Neural crest cell (in vitro differentiated cells): ENCODE results near the gene HPS6. TPM values are rescaled to one million over a fixed set of nuclear protein-coding genes. Genes with fewer than 3 reads are reported as not detected.
A peak's percentile ranks its signal among the peaks of the same experiment; 100 is the strongest.

Source experiments
- DNase-seq: peaks from one replicate; pipeline ENCODE4 v3.0.0; 2021; ENCODE audit warnings: low read depth, mixed read lengths, low spot score
- H3K27ac Mint-ChIP-seq: one replicate; pipeline ENCODE4 v1.8.0; 2021; ENCODE audit warnings: mild to moderate bottlenecking, mixed read lengths; ENCODE audit not compliant: unreplicated experiment
- H3K27me3 Mint-ChIP-seq: 2 replicates; pipeline ENCODE4 v1.8.0; 2021; ENCODE audit warnings: low read depth, mild to moderate bottlenecking, mixed read lengths
- H3K36me3 Mint-ChIP-seq: 2 replicates; pipeline ENCODE4 v1.8.0; 2021; ENCODE audit warnings: low read depth, mild to moderate bottlenecking, mixed read lengths
- H3K4me1 Mint-ChIP-seq: 2 replicates; pipeline ENCODE4 v1.8.0; 2021; ENCODE audit warnings: mixed read lengths
- H3K4me3 Mint-ChIP-seq: one replicate; pipeline ENCODE4 v1.8.0; 2021; ENCODE audit warnings: mild to moderate bottlenecking, mixed read lengths
- H3K9me3 Mint-ChIP-seq: 2 replicates; pipeline ENCODE4 v1.8.0; 2021; ENCODE audit warnings: mixed read lengths
- CTCF ChIP-seq: fragments of 200-600 bp; sonication (generic); conservative IDR thresholded peaks from 2 replicates; pipeline ENCODE4 v1.5.0; 2021; ENCODE audit warnings: antibody characterized with exemption, mild to moderate bottlenecking
- total RNA-seq: library from RNA; stranded (reverse); gene quantifications from 2 replicates; pipeline ENCODE4 v1.2.1, GENCODE V29; 2021

HPS6 gene
- total RNA-seq, 1 donor from 2014 or later: 18.9 TPM

GRCh38 chr10:102065561-102066398 is 631 bp downstream of the HPS6 start:
- Mint-ChIP-seq H3K4me1 (peaks cover 16% of the 10 kb centered on the region), H3K27me3 (peaks cover 17% of the 10 kb centered on the region), H3K36me3 (no peaks in the 10 kb centered on the region), H3K27ac (no peak overlapping the region), H3K4me3 (peak overlapping the region; percentile 88), H3K9me3 (no peaks in the 10 kb centered on the region)
- TF ChIP-seq CTCF: no peak
- DNase-seq: peak; percentile 35

GRCh38 chr10:102066399-102067088 is 1.4 kb downstream of the HPS6 start:
- peaks cover 17% of the 10 kb centered on the region for H3K27me3 Mint-ChIP-seq
- no peaks in the 10 kb centered on the region for H3K36me3 Mint-ChIP-seq
- no peak overlapping the region for H3K27ac Mint-ChIP-seq
- no peaks in the 10 kb centered on the region for H3K9me3 Mint-ChIP-seq
- TF ChIP-seq CTCF: no peak
- peak overlapping the region; percentile 88 for H3K4me3 Mint-ChIP-seq
- peaks cover 16% of the 10 kb centered on the region for H3K4me1 Mint-ChIP-seq
- DNase-seq: no peak

- no peak overlapping the region for H3K27ac Mint-ChIP-seq
- H3K36me3 Mint-ChIP-seq: no peaks in the 10 kb centered on the region
- peaks cover 19% of the 10 kb centered on the region for H3K4me1 Mint-ChIP-seq
- H3K4me3 Mint-ChIP-seq: peak overlapping the region; percentile 77
- H3K9me3 Mint-ChIP-seq: no peaks in the 10 kb centered on the region
- no peak for TF ChIP-seq CTCF
- no peak for DNase-seq
- H3K27me3 Mint-ChIP-seq: peaks cover 17% of the 10 kb centered on the region
Observed at GRCh38 chr10:102067091-102067916, 2.2 kb downstream of the HPS6 start.

- no peak for DNase-seq
- Mint-ChIP-seq H3K36me3 (no peaks in the 10 kb centered on the region), H3K27ac (no peak overlapping the region), H3K27me3 (peaks cover 9% of the 10 kb centered on the region), H3K4me3 (peak overlapping the region; percentile 77), H3K9me3 (no peaks in the 10 kb centered on the region), H3K4me1 (peaks cover 19% of the 10 kb centered on the region)
- TF ChIP-seq CTCF: no peak
Observed at GRCh38 chr10:102068216-102068615, 3.1 kb downstream of the HPS6 start.

GRCh38 chr10:102069071-102069470 is 3.9 kb downstream of the HPS6 start:
- H3K9me3 Mint-ChIP-seq: no peaks in the 10 kb centered on the region
- peaks cover 16% of the 10 kb centered on the region for H3K4me1 Mint-ChIP-seq
- H3K4me3 Mint-ChIP-seq: no peak overlapping the region
- peaks cover 7% of the 10 kb centered on the region for H3K27me3 Mint-ChIP-seq
- H3K36me3 Mint-ChIP-seq: no peaks in the 10 kb centered on the region
- no peak overlapping the region for H3K27ac Mint-ChIP-seq
- no peak for DNase-seq
- no peak for TF ChIP-seq CTCF
